Stimulated activated CD4-positive, alpha-beta T cell treated with anti-CD3 and anti-CD28 coated beads, Interleukin-2, amount 100 ng/mL, for 4 hours (primary cell): ENCODE measurements around the gene FSD1.
A peak's percentile ranks its signal among the peaks of the same experiment; 100 is the strongest.
"Not testable (repeated sequence)": the region's sequence is repeated elsewhere in the genome, so short reads cannot be mapped to it uniquely, and the experiment has no call there.

Experiments
- DNase-seq: peaks from one replicate; pipeline ENCODE4 v3.0.0-alpha.2; 2020; ENCODE audit warnings: low read depth

The FSD1 gene

GRCh38 chr19:4304538-4305256, at the start of gene FSD1:
TSS of gene FSD1 (plus strand) at chr19:4304598. CDS start at chr19:4304747, 149 bp downstream.
- peak; percentile 41 for DNase-seq

GRCh38 chr19:4256563-4256962, 47.8 kb upstream of the FSD1 start:
- no peak for DNase-seq

- no peak for DNase-seq
Observed at GRCh38 chr19:4257025-4257424, 47.4 kb upstream of the FSD1 start.

- no peak for DNase-seq
Observed at GRCh38 chr19:4258181-4258580, 46.2 kb upstream of the FSD1 start.

GRCh38 chr19:4260613-4261191, 43.7 kb upstream of the FSD1 start:
- DNase-seq = no peak

- no peak for DNase-seq
Observed at GRCh38 chr19:4264812-4265211, 39.6 kb upstream of the FSD1 start.

GRCh38 chr19:4266253-4267000, 38.0 kb upstream of the FSD1 start:
- no peak for DNase-seq

- DNase-seq = peak; percentile 40
Observed at GRCh38 chr19:4267101-4267900, 37.1 kb upstream of the FSD1 start.

GRCh38 chr19:4267901-4268815, 36.2 kb upstream of the FSD1 start:
- no peak for DNase-seq

GRCh38 chr19:4268816-4269430, 35.5 kb upstream of the FSD1 start:
- DNase-seq = no peak

- DNase-seq = no peak
Observed at GRCh38 chr19:4272894-4273293, 31.5 kb upstream of the FSD1 start.

- not testable (repeated sequence) for DNase-seq
Observed at GRCh38 chr19:4274321-4274686, 30.1 kb upstream of the FSD1 start.

GRCh38 chr19:4277191-4277696, 27.2 kb upstream of the FSD1 start:
- DNase-seq = no peak

- no peak for DNase-seq
Observed at GRCh38 chr19:4278010-4278409, 26.4 kb upstream of the FSD1 start.

GRCh38 chr19:4278419-4279266, 25.8 kb upstream of the FSD1 start, which contains the start of gene SHD:
TSS of gene SHD (plus strand) at chr19:4279266. CDS start at chr19:4280064, 798 bp downstream.
- no peak for DNase-seq

- DNase-seq = no peak
Observed at GRCh38 chr19:4279267-4279529, 25.2 kb upstream of the FSD1 start.

- no peak for DNase-seq
Observed at GRCh38 chr19:4279530-4280422, 24.6 kb upstream of the FSD1 start.

GRCh38 chr19:4284176-4284958, 20.0 kb upstream of the FSD1 start:
- no peak for DNase-seq
